Hepatocyte (in vitro differentiated cells): ENCODE data around the gene ZNHIT1. TPM values are rescaled to one million over a fixed set of nuclear protein-coding genes. Genes with fewer than 3 reads are reported as not detected.

Source experiments
- DNase-seq: peaks from one replicate; pipeline ENCODE4 v3.0.0-alpha.2; 2016; ENCODE audit warnings: low spot score
- H2AFZ ChIP-seq: fragments of 200-600 bp; sonication (generic); 2 replicates; pipeline ENCODE4 v1.6.0; 2016; ENCODE audit warnings: antibody characterized with exemption, mild to moderate bottlenecking
- H3K27ac ChIP-seq: fragments of 200-600 bp; sonication (generic); 2 replicates; pipeline ENCODE4 v1.5.1; 2016; ENCODE audit warnings: mild to moderate bottlenecking
- H3K27me3 ChIP-seq: fragments of 200-600 bp; sonication (generic); 2 replicates; pipeline ENCODE4 v1.6.1; 2016
- H3K36me3 ChIP-seq: fragments of 200-600 bp; sonication (generic); replicated peaks from 2 replicates; pipeline ENCODE4 v1.5.1; 2016; ENCODE audit warnings: low read depth; ENCODE audit not compliant: insufficient read depth
- H3K4me1 ChIP-seq: fragments of 200-600 bp; sonication (generic); 2 replicates; pipeline ENCODE4 v1.5.1; 2016; ENCODE audit warnings: mild to moderate bottlenecking, moderate library complexity; ENCODE audit not compliant: insufficient read depth
- H3K4me2 ChIP-seq: fragments of 200-600 bp; sonication (generic); 2 replicates; pipeline ENCODE4 v1.6.0; 2016
- H3K4me3 ChIP-seq: fragments of 200-600 bp; sonication (generic); 2 replicates; pipeline ENCODE4 v1.5.1; 2016; ENCODE audit warnings: mild to moderate bottlenecking
- H3K79me2 ChIP-seq: fragments of 200-600 bp; sonication (generic); 2 replicates; pipeline ENCODE4 v1.6.0; 2017; ENCODE audit warnings: mild to moderate bottlenecking
- H3K9me2 ChIP-seq: fragments of 200-600 bp; sonication (generic); replicated peaks from 2 replicates; pipeline ENCODE4 v1.6.0; 2017; ENCODE audit warnings: mild to moderate bottlenecking; ENCODE audit not compliant: insufficient read depth
- H3K9me3 ChIP-seq: fragments of 200-600 bp; sonication (generic); 2 replicates; pipeline ENCODE4 v1.5.1; 2016; ENCODE audit warnings: low read depth, mild to moderate bottlenecking
- H4K20me1 ChIP-seq: fragments of 200-600 bp; sonication (generic); 2 replicates; pipeline ENCODE4 v1.6.0; 2016; ENCODE audit warnings: mild to moderate bottlenecking; ENCODE audit not compliant: insufficient read depth, poor library complexity, severe bottlenecking
- CTCF ChIP-seq: fragments of 200-600 bp; sonication (generic); IDR thresholded peaks from 2 replicates; pipeline ENCODE4 v1.5.1; 2016; ENCODE audit warnings: antibody characterized with exemption, mild to moderate bottlenecking; ENCODE audit not compliant: poor library complexity
- EZH2 ChIP-seq: fragments of 200-600 bp; sonication (generic); IDR thresholded peaks from 2 replicates; pipeline ENCODE4 v1.6.1; 2016; ENCODE audit warnings: antibody characterized with exemption, mild to moderate bottlenecking, borderline replicate concordance
- EZH2phosphoT487 ChIP-seq: fragments of 200-600 bp; sonication (generic); IDR thresholded peaks from one replicate; pipeline ENCODE4 v1.6.1; 2018; ENCODE audit warnings: antibody characterized with exemption, mild to moderate bottlenecking, low read depth, moderate library complexity; ENCODE audit not compliant: unreplicated experiment, severe bottlenecking
- WGBS: methylation state at CpG from one replicate; pipeline ENCODE4 v1.1.6; 2016; ENCODE audit warnings: low lambda C conversion rate; ENCODE audit errors: missing lambda C conversion rate; 5-methylcytosine and 5-hydroxymethylcytosine counted together
- polyA plus RNA-seq: library from polyadenylated mRNA; unstranded; fragments of >200 nt; fragmentation: Nextera tagmentation; extraction: Ambion mirVana; gene quantifications from 2 replicates; pipeline ENCODE4 v1.2.1, GENCODE V29; 2016
- total RNA-seq: library from RNA; depleted of rRNA; stranded (reverse); fragments of >200 nt; gene quantifications from 2 replicates; pipeline ENCODE4 v1.2.3, GENCODE V29; 2014

The ZNHIT1 gene
- total and polyA plus RNA-seq, 2 experiments from 2014 or later = 110 to 117 TPM

DNA sequence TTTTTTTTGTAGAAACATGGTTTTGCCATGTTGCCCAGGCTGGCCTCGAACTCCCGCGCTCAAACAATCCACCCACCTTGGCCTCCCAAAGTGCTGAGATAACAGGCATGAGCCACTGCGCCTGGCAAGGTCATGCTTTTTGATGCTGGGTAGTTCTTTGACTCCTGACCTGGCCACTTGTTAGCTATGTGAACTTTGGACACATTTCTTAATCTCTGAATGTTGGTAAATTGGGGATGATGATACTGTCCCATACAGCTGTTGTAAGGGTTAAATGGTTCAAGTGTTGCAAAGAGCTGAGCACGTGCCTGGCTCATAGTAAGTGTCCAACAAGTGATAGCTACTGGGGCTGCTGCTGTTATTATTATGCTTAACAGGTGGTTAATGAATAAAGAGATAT, 2.3 kb downstream of the ZNHIT1 start:
- no peak overlapping the region for H2AFZ ChIP-seq
- no peaks in the 10 kb centered on the region for H3K27me3 ChIP-seq
- no peak for TF ChIP-seq EZH2phosphoT487
- no peak for TF ChIP-seq CTCF
- TF ChIP-seq EZH2 = no peak
- no peak overlapping the region for H3K27ac ChIP-seq
- peaks cover 54% of the 10 kb centered on the region for H3K79me2 ChIP-seq
- H3K4me3 ChIP-seq = no peak overlapping the region
- peak overlapping the region; percentile 95 for H3K4me2 ChIP-seq
- 68% methylated on average over 5 of the region's 5 CpGs for WGBS
- H3K9me3 ChIP-seq = no peaks in the 10 kb centered on the region
- H4K20me1 ChIP-seq = no peaks in the 10 kb centered on the region
- no peaks in the 10 kb centered on the region for H3K36me3 ChIP-seq
- no peaks in the 10 kb centered on the region for H3K9me2 ChIP-seq
- H3K4me1 ChIP-seq = peaks cover 21% of the 10 kb centered on the region
- no peak for DNase-seq

GRCh38 chr7:101222275-101222830, 4.4 kb downstream of the ZNHIT1 start:
- H3K27ac ChIP-seq = no peak overlapping the region
- H4K20me1 ChIP-seq = no peaks in the 10 kb centered on the region
- no peaks in the 10 kb centered on the region for H3K9me3 ChIP-seq
- no peak for DNase-seq
- peaks cover 13% of the 10 kb centered on the region for H3K4me1 ChIP-seq
- no peaks in the 10 kb centered on the region for H3K9me2 ChIP-seq
- TF ChIP-seq EZH2 = no peak
- TF ChIP-seq EZH2phosphoT487 = no peak
- TF ChIP-seq CTCF = no peak
- H3K27me3 ChIP-seq = no peaks in the 10 kb centered on the region
- no peaks in the 10 kb centered on the region for H3K36me3 ChIP-seq
- WGBS = 95% methylated on average over 26 of the region's 27 CpGs
- no peak overlapping the region for H2AFZ ChIP-seq
- no peak overlapping the region for H3K4me2 ChIP-seq
- peaks cover 36% of the 10 kb centered on the region for H3K79me2 ChIP-seq
- no peak overlapping the region for H3K4me3 ChIP-seq

GRCh38 chr7:101223528-101223927, 5.6 kb downstream of the ZNHIT1 start:
- no peak overlapping the region for H3K4me3 ChIP-seq
- H3K36me3 ChIP-seq = no peaks in the 10 kb centered on the region
- peaks cover 33% of the 10 kb centered on the region for H3K79me2 ChIP-seq
- no peak overlapping the region for H2AFZ ChIP-seq
- H3K27ac ChIP-seq = no peak overlapping the region
- no peaks in the 10 kb centered on the region for H3K9me2 ChIP-seq
- TF ChIP-seq CTCF (no peak), EZH2phosphoT487 (no peak), EZH2 (no peak)
- no peaks in the 10 kb centered on the region for H4K20me1 ChIP-seq
- peaks cover 13% of the 10 kb centered on the region for H3K4me1 ChIP-seq
- H3K4me2 ChIP-seq = no peak overlapping the region
- DNase-seq = no peak
- H3K27me3 ChIP-seq = no peaks in the 10 kb centered on the region
- WGBS = 97% methylated on average over 12 of the region's 15 CpGs
- no peaks in the 10 kb centered on the region for H3K9me3 ChIP-seq

- no peak overlapping the region for H3K4me2 ChIP-seq
- H4K20me1 ChIP-seq = no peaks in the 10 kb centered on the region
- no peaks in the 10 kb centered on the region for H3K9me2 ChIP-seq
- no peak for DNase-seq
- H3K4me1 ChIP-seq = no peaks in the 10 kb centered on the region
- TF ChIP-seq CTCF = no peak
- TF ChIP-seq EZH2 = no peak
- TF ChIP-seq EZH2phosphoT487 = no peak
- H3K79me2 ChIP-seq = peaks cover 12% of the 10 kb centered on the region
- no peak overlapping the region for H3K4me3 ChIP-seq
- 97% methylated on average over 6 of the region's 6 CpGs for WGBS
- H3K27ac ChIP-seq = no peak overlapping the region
- no peaks in the 10 kb centered on the region for H3K27me3 ChIP-seq
- H2AFZ ChIP-seq = no peak overlapping the region
- no peaks in the 10 kb centered on the region for H3K36me3 ChIP-seq
- H3K9me3 ChIP-seq = no peaks in the 10 kb centered on the region
Observed at GRCh38 chr7:101225650-101226049, 7.7 kb downstream of the ZNHIT1 start.
